IMR-90 (cell line): ENCODE data around the gene PZP. TPM values are rescaled to one million over a fixed set of nuclear protein-coding genes. Genes with fewer than 3 reads are reported as not detected.

ENCODE experiments used
- ATAC-seq: fragments of 200-7000 bp; cut with Tn5 transposase; 2 replicates; pipeline ENCODE4 v1.9.1; 2020; ENCODE audit warnings: low read depth, mild to moderate bottlenecking, moderate library complexity
- BruUV-seq: library from RNA; stranded (reverse); fragments of 400-500 nt; replicated peaks from 2 replicates; lab custom pipeline; 2021; lab: Mats Ljungman, UMichigan
- CTCF ChIA-PET: fragments of 300-600 bp; formaldehyde crosslinking; extraction: SDS; loops from one replicate; lab custom pipeline; 2021; ENCODE audit warnings: antibody characterized with exemption; lab: Yijun Ruan, JAX
- POLR2A ChIA-PET: fragments of 300-600 bp; sonication (Branson Sonifier 250); formaldehyde crosslinking; loops from one replicate; lab custom pipeline; 2022; ENCODE audit warnings: antibody characterized with exemption; ENCODE audit not compliant: unreplicated experiment; lab: Charles Lee
- DNase-seq: peaks from one replicate; pipeline ENCODE4 v3.0.0; 2013
- H2AFZ ChIP-seq: replicated peaks from 2 replicates; pipeline ENCODE3; 2013; ENCODE audit warnings: low read length, mild to moderate bottlenecking; ENCODE audit not compliant: poor library complexity
- H2AK5ac ChIP-seq: 2 replicates; pipeline ENCODE4 v1.6.1; 2013; ENCODE audit warnings: low read depth, low read length, inconsistent platforms
- H2AK9ac ChIP-seq: replicated peaks from 2 replicates; pipeline ENCODE3; 2013; ENCODE audit warnings: mild to moderate bottlenecking, low read depth, low read length, moderate library complexity; ENCODE audit not compliant: poor library complexity
- H2BK120ac ChIP-seq: 2 replicates; pipeline ENCODE4 v1.6.1; 2013; ENCODE audit warnings: low read depth, low read length, inconsistent platforms
- H2BK15ac ChIP-seq: 3 replicates; pipeline ENCODE4 v1.6.1; 2013; ENCODE audit warnings: low read depth, low read length, inconsistent platforms
- H2BK20ac ChIP-seq: 2 replicates; pipeline ENCODE4 v1.6.1; 2013; ENCODE audit warnings: low read depth, mild to moderate bottlenecking, inconsistent platforms, low read length, moderate library complexity
- H2BK5ac ChIP-seq: 2 replicates; pipeline ENCODE4 v1.6.1; 2013; ENCODE audit warnings: mild to moderate bottlenecking, low read depth, low read length, inconsistent platforms; ENCODE audit not compliant: poor library complexity, severe bottlenecking
- H3K14ac ChIP-seq: replicated peaks from 2 replicates; pipeline ENCODE4 v1.6.1; 2013; ENCODE audit warnings: low read depth, low read length, inconsistent platforms
- H3K18ac ChIP-seq: 2 replicates; pipeline ENCODE4 v1.6.1; 2013; ENCODE audit warnings: low read depth, low read length, control low read depth
- H3K23ac ChIP-seq: 2 replicates; pipeline ENCODE4 v1.6.1; 2013; ENCODE audit warnings: low read depth, low read length, inconsistent platforms
- H3K27ac ChIP-seq: 2 replicates; pipeline ENCODE4 v1.5.1; 2013; ENCODE audit warnings: mild to moderate bottlenecking, control low read depth, low read length; ENCODE audit not compliant: insufficient read depth
- H3K27me3 ChIP-seq: 2 replicates; pipeline ENCODE4 v1.6.1; 2013; ENCODE audit warnings: low read length; ENCODE audit not compliant: control insufficient read depth, insufficient read depth
- H3K36me3 ChIP-seq: 2 replicates; pipeline ENCODE4 v1.6.1; 2013; ENCODE audit warnings: low read length, mixed read lengths; ENCODE audit not compliant: control insufficient read depth, insufficient read depth
- H3K4ac ChIP-seq: 2 replicates; pipeline ENCODE4 v1.6.1; 2013; ENCODE audit warnings: low read depth, low read length, inconsistent platforms
- H3K4me1 ChIP-seq: 2 replicates; pipeline ENCODE4 v1.6.1; 2013; ENCODE audit warnings: low read length, mixed read lengths; ENCODE audit not compliant: control insufficient read depth, insufficient read depth
- H3K4me2 ChIP-seq: 2 replicates; pipeline ENCODE4 v1.6.1; 2013; ENCODE audit warnings: low read depth, mild to moderate bottlenecking, control low read depth, low read length, moderate library complexity
- H3K4me3 ChIP-seq: 2 replicates; pipeline ENCODE4 v1.5.1; 2013; ENCODE audit warnings: low read depth, mild to moderate bottlenecking, control low read depth, low read length, moderate library complexity; ENCODE audit not compliant: insufficient read depth
- H3K56ac ChIP-seq: 2 replicates; pipeline ENCODE4 v1.6.1; 2013; ENCODE audit warnings: low read length, inconsistent platforms; ENCODE audit not compliant: insufficient read depth; ENCODE audit errors: extremely low read depth
- H3K79me1 ChIP-seq, 2 experiments: 2 replicates each; pipeline ENCODE4 v1.6.1; 2013; ENCODE audit warnings: low read length in 2 of 2, inconsistent platforms in 1 of 2, low read depth in 1 of 2
- H3K9ac ChIP-seq: 2 replicates; pipeline ENCODE4 v1.6.1; 2013; ENCODE audit warnings: low read depth, low read length, control low read depth
- H3K9me1 ChIP-seq: 2 replicates; pipeline ENCODE4 v1.6.1; 2013; ENCODE audit warnings: low read length, inconsistent platforms; ENCODE audit not compliant: insufficient read depth
- H3K9me3 ChIP-seq: 2 replicates; pipeline ENCODE4 v1.6.1; 2013; ENCODE audit warnings: low read length; ENCODE audit not compliant: control insufficient read depth, insufficient read depth
- H4K20me1 ChIP-seq: 2 replicates; pipeline ENCODE4 v1.6.1; 2013; ENCODE audit warnings: low read length, inconsistent platforms; ENCODE audit not compliant: insufficient read depth
- H4K5ac ChIP-seq: 2 replicates; pipeline ENCODE4 v1.6.1; 2013; ENCODE audit warnings: mild to moderate bottlenecking, low read depth, low read length, control low read depth
- H4K8ac ChIP-seq, 2 experiments: 2 replicates each; pipeline ENCODE4 v1.6.1; 2013; ENCODE audit warnings: low read depth in 2 of 2, low read length in 2 of 2, control low read depth in 1 of 2, inconsistent platforms in 1 of 2
- H4K91ac ChIP-seq: 2 replicates; pipeline ENCODE4 v1.6.1; 2013; ENCODE audit warnings: low read depth, low read length, inconsistent platforms; ENCODE audit not compliant: insufficient read depth
- BHLHE40 ChIP-seq: fragments of 150-350 bp; IDR thresholded peaks from 2 replicates; pipeline ENCODE4 v1.6.1; 2016; ENCODE audit warnings: mild to moderate bottlenecking, low read depth, low read length
- CEBPB ChIP-seq: IDR thresholded peaks from 2 replicates; pipeline ENCODE4 v1.6.1; 2012; ENCODE audit warnings: low read depth, low read length, improper control_type of control experiment
- CHD1 ChIP-seq: IDR thresholded peaks from 2 replicates; pipeline ENCODE4 v1.6.1; 2012; ENCODE audit warnings: low read depth, low read length, improper control_type of control experiment
- ELK1 ChIP-seq: fragments of 150-350 bp; IDR thresholded peaks from 2 replicates; pipeline ENCODE4 v1.6.1; 2016; ENCODE audit warnings: low read depth, mild to moderate bottlenecking, low read length, moderate library complexity, borderline replicate concordance
- FOS ChIP-seq: fragments of 150-350 bp; IDR thresholded peaks from 2 replicates; pipeline ENCODE4 v1.6.1; 2016; ENCODE audit warnings: low read depth, low read length
- MAFK ChIP-seq: IDR thresholded peaks from 2 replicates; pipeline ENCODE4 v1.6.1; 2012; ENCODE audit warnings: low read depth, low read length, improper control_type of control experiment
- MXI1 ChIP-seq: IDR thresholded peaks from 2 replicates; pipeline ENCODE4 v1.6.1; 2012; ENCODE audit warnings: low read depth, mild to moderate bottlenecking, low read length, moderate library complexity, borderline replicate concordance
- NFE2L2 ChIP-seq: fragments of 150-350 bp; IDR thresholded peaks from 2 replicates; pipeline ENCODE4 v1.6.1; 2016; ENCODE audit warnings: low read depth, mild to moderate bottlenecking, low read length
- POLR2A ChIP-seq: IDR thresholded peaks from 2 replicates; pipeline ENCODE4 v1.6.1; 2012; ENCODE audit warnings: mild to moderate bottlenecking, low read depth, low read length
- RAD21 ChIP-seq: IDR thresholded peaks from 2 replicates; pipeline ENCODE4 v1.6.1; 2012; ENCODE audit warnings: low read length, improper control_type of control experiment
- RCOR1 ChIP-seq: IDR thresholded peaks from 2 replicates; pipeline ENCODE4 v1.6.1; 2012; ENCODE audit warnings: mild to moderate bottlenecking, low read length, improper control_type of control experiment; ENCODE audit not compliant: insufficient replicate concordance
- RFX5 ChIP-seq: IDR thresholded peaks from 2 replicates; pipeline ENCODE4 v1.8.0; 2012; ENCODE audit warnings: low read depth, mild to moderate bottlenecking, low read length, moderate library complexity
- SMC3 ChIP-seq: fragments of 150-350 bp; IDR thresholded peaks from 2 replicates; pipeline ENCODE4 v1.6.1; 2016; ENCODE audit warnings: low read depth, mild to moderate bottlenecking, antibody characterized with exemption, low read length, moderate library complexity
- dilution Hi-C: fragments of 300-500 bp; cut with HindIII; formaldehyde crosslinking; loops from one replicate; pipeline ENCODE4 v1.14.3; 2018; ENCODE audit warnings: low sequenced_read_pairs; ENCODE audit not compliant: unreplicated experiment
- in situ Hi-C: fragments of 300-500 bp; cut with MboI; formaldehyde crosslinking; loops from 3 replicates; pipeline ENCODE4 v1.14.3; 2019; ENCODE audit warnings: low sequenced_read_pairs, inconsistent platforms, mixed read lengths
- intact Hi-C: fragments of 100-400 bp; cut with micrococcal nuclease; formaldehyde crosslinking; loops from 2 replicates; pipeline ENCODE4 v1.10.0; 2022
- polyA plus RNA-seq, 3 experiments: library from polyadenylated mRNA; depleted of rRNA; stranded (reverse); fragments of >200 nt; gene quantifications; 2 replicates each; pipeline ENCODE4 v1.2.3, GENCODE V29; 2012; ENCODE audit warnings: low replicate concordance in 1 of 3
- total RNA-seq: library from RNA; depleted of rRNA; stranded (reverse); fragments of >200 nt; gene quantifications from 2 replicates; pipeline ENCODE4 v1.2.3, GENCODE V29; 2012
- TF ChIP-seq, protein P1 (sequence below): fragments of 150-350 bp; IDR thresholded peaks from 2 replicates; pipeline ENCODE4 v1.6.1; 2017; ENCODE audit warnings: mild to moderate bottlenecking, antibody characterized with exemption, low read length, low read depth
- TF ChIP-seq, protein P2 (sequence below): conservative IDR thresholded peaks from 2 replicates; pipeline ENCODE4 v1.5.1; 2012; ENCODE audit warnings: mild to moderate bottlenecking, low read depth, low read length, improper control_type of control experiment

Gene PZP
- total and polyA plus RNA-seq, 2 of the 4 experiments (the other 2 are of a cell fraction), result not detected

- Histone ChIP-seq H2AK9ac (no peak overlapping the region), H3K4me1 (no peaks in the 10 kb centered on the region), H2BK120ac (no peak overlapping the region), H3K4ac (no peak overlapping the region), H3K9ac (no peak overlapping the region), H2BK20ac (no peak overlapping the region), H4K20me1 (no peaks in the 10 kb centered on the region), H3K36me3 (peaks cover 7% of the 10 kb centered on the region; the same call in 1 of the 2 replicates), H3K9me1 (no peaks in the 10 kb centered on the region), H3K4me3 (no peak overlapping the region), H3K56ac (no peak overlapping the region), H3K18ac (no peak overlapping the region), H2AFZ (no peak overlapping the region), H3K23ac (no peak overlapping the region), H3K27me3 (no peaks in the 10 kb centered on the region), H2BK5ac (no peak overlapping the region), H3K4me2 (no peak overlapping the region), H2AK5ac (no peak overlapping the region), H4K5ac (no peak overlapping the region), H2BK15ac (no peak overlapping the region), H3K9me3 (no peaks in the 10 kb centered on the region), H4K8ac (no peak overlapping the region), H3K14ac (no peak overlapping the region), H4K91ac (no peak overlapping the region), H3K79me1 (no peaks in the 10 kb centered on the region), H3K27ac (no peak overlapping the region)
- intact Hi-C loops (no loop called here), dilution Hi-C loops (no loop called here), in situ Hi-C loops (no loop called here)
- DNase-seq, result no peak
- CTCF ChIA-PET, result interaction anchor here (0.5 to 0.6 kb wide), 2 partner anchors 64 to 448 kb away, joined by 3 read pairs; no protein-coding TSS in a partner anchor
- POLR2A ChIA-PET, result no interaction called here
- no peak for TF ChIP-seq CHD1
- no peak for TF ChIP-seq MXI1
- TF ChIP-seq RAD21, result no peak
- no peak for TF ChIP-seq CEBPB
- no peak for TF ChIP-seq SMC3
- TF ChIP-seq BHLHE40, result no peak
- no peak for TF ChIP-seq FOS
- TF ChIP-seq ELK1, result no peak
- TF ChIP-seq NFE2L2, result no peak
- TF ChIP-seq RCOR1, result no peak
- no peak for TF ChIP-seq RFX5
- TF ChIP-seq, protein P1, sequence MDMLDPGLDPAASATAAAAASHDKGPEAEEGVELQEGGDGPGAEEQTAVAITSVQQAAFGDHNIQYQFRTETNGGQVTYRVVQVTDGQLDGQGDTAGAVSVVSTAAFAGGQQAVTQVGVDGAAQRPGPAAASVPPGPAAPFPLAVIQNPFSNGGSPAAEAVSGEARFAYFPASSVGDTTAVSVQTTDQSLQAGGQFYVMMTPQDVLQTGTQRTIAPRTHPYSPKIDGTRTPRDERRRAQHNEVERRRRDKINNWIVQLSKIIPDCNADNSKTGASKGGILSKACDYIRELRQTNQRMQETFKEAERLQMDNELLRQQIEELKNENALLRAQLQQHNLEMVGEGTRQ, result no peak
- TF ChIP-seq, protein P2, sequence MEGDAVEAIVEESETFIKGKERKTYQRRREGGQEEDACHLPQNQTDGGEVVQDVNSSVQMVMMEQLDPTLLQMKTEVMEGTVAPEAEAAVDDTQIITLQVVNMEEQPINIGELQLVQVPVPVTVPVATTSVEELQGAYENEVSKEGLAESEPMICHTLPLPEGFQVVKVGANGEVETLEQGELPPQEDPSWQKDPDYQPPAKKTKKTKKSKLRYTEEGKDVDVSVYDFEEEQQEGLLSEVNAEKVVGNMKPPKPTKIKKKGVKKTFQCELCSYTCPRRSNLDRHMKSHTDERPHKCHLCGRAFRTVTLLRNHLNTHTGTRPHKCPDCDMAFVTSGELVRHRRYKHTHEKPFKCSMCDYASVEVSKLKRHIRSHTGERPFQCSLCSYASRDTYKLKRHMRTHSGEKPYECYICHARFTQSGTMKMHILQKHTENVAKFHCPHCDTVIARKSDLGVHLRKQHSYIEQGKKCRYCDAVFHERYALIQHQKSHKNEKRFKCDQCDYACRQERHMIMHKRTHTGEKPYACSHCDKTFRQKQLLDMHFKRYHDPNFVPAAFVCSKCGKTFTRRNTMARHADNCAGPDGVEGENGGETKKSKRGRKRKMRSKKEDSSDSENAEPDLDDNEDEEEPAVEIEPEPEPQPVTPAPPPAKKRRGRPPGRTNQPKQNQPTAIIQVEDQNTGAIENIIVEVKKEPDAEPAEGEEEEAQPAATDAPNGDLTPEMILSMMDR, result no peak
- no peak for TF ChIP-seq POLR2A
- no peak for TF ChIP-seq MAFK
- no peak for ATAC-seq
- no TSS peak for BruUV-seq
Measured at GRCh38 chr12:9104767-9105423, 103.3 kb downstream of the PZP start.
